HEK293T (cell line): Measurements from ENCODE around the gene RNLS.

Source experiments
- BHLHE40 ChIP-seq: fragments of 450-650 bp; IDR thresholded peaks from 2 replicates; pipeline ENCODE4 v1.6.1; 2016; ENCODE audit warnings: mild to moderate bottlenecking, moderate library complexity, borderline replicate concordance
- CTBP1 ChIP-seq: fragments of 450-650 bp; IDR thresholded peaks from 2 replicates; pipeline ENCODE4 v1.6.1; 2016; ENCODE audit warnings: borderline replicate concordance
- ELF4 ChIP-seq: fragments of 450-650 bp; IDR thresholded peaks from 2 replicates; pipeline ENCODE4 v1.6.1; 2017; ENCODE audit warnings: antibody characterized with exemption
- FOXA1 ChIP-seq: fragments of 450-650 bp; IDR thresholded peaks from 2 replicates; pipeline ENCODE4 v1.6.1; 2016; ENCODE audit warnings: mild to moderate bottlenecking
- FOXK2 ChIP-seq: fragments of 450-650 bp; IDR thresholded peaks from 2 replicates; pipeline ENCODE4 v1.6.1; 2016; ENCODE audit warnings: mild to moderate bottlenecking
- FOXM1 ChIP-seq: fragments of 450-650 bp; IDR thresholded peaks from 2 replicates; pipeline ENCODE4 v1.6.1; 2017; ENCODE audit warnings: mild to moderate bottlenecking, borderline replicate concordance
- HDGF ChIP-seq: fragments of 450-650 bp; IDR thresholded peaks from 2 replicates; pipeline ENCODE4 v1.6.1; 2017; ENCODE audit warnings: antibody characterized with exemption, borderline replicate concordance
- L3MBTL2 ChIP-seq: fragments of 450-650 bp; conservative IDR thresholded peaks from 2 replicates; pipeline ENCODE4 v1.6.1; 2016; ENCODE audit warnings: mild to moderate bottlenecking
- PKNOX1 ChIP-seq: fragments of 450-650 bp; IDR thresholded peaks from 2 replicates; pipeline ENCODE4 v1.6.1; 2016
- SP1 ChIP-seq: fragments of 450-650 bp; IDR thresholded peaks from 2 replicates; pipeline ENCODE4 v1.6.1; 2017
- SUZ12 ChIP-seq: fragments of 450-650 bp; IDR thresholded peaks from 2 replicates; pipeline ENCODE4 v1.6.1; 2016; ENCODE audit warnings: mild to moderate bottlenecking
- TARDBP ChIP-seq: fragments of 450-650 bp; IDR thresholded peaks from 2 replicates; pipeline ENCODE4 v1.6.1; 2016
- ZNF384 ChIP-seq: fragments of 450-650 bp; IDR thresholded peaks from 2 replicates; pipeline ENCODE4 v1.6.1; 2016

- TF ChIP-seq SP1 (no peak), FOXK2 (no peak), TARDBP (no peak), FOXA1 (no peak), L3MBTL2 (no peak), SUZ12 (no peak), HDGF (no peak), CTBP1 (no peak), PKNOX1 (no peak), BHLHE40 (no peak), ELF4 (no peak), FOXM1 (no peak), ZNF384 (no peak)
Observed at GRCh38 chr10:88237896-88238614, 345.1 kb downstream of the RNLS start.
